ENCODE measurements around the gene MAP2K7.

DNA sequence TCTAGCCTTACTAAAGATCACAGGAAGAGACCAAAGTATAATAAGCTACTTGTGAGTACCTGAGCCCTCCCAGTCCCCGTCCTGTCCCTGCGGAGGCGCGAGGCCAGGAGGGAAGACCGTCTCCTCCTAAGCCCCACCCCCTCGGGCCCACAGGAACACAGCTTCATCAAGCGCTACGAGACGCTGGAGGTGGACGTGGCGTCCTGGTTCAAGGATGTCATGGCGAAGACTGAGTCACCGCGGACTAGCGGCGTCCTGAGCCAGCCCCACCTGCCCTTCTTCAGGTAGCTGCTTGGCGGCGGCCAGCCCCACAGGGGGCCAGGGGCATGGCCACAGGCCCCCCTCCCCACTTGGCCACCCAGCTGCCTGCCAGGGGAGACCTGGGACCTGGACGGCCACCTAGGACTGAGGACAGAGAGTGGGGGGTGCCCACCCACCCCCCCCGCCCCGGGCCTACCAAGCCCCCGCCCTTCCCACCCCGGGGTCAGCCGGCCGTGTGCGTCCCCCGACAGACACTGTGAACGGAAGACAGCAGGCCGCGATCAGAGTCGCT is 8.5 kb downstream of the MAP2K7 start:
- TF ChIP-seq POLR2A (IDR thresholded peaks at IDR 0.05; ENCODE audit: low read depth, low read length) (no peak), POLR2AphosphoS5 (IDR thresholded peaks at IDR 0.05; ENCODE audit: low read depth, low read length) (no peak)
